ENCODE data around the gene APOL2.

The APOL2 gene

GRCh38 chr22:36243986-36244385 is 4.7 kb upstream of the APOL2 start:
- Histone ChIP-seq H3K27me3 (ENCODE audit: insufficient read depth, poor library complexity, severe bottlenecking) (no peaks in the 10 kb centered on the region), H3K4me1 (ENCODE audit: insufficient read depth, poor library complexity, severe bottlenecking) (no peaks in the 10 kb centered on the region), H3K9me3 (ENCODE audit: severe bottlenecking) (no peaks in the 10 kb centered on the region), H3K36me3 (ENCODE audit: low read depth) (no peaks in the 10 kb centered on the region), H3K4me3 (ENCODE audit: severe bottlenecking) (no peak overlapping the region), H3K27ac (ENCODE audit: poor library complexity, severe bottlenecking) (no peak overlapping the region)
- no peak for TF ChIP-seq CTCF (IDR thresholded peaks at IDR 0.05; ENCODE audit: poor library complexity, severe bottlenecking)
- DNase-seq (ENCODE audit: low spot score) (peak; percentile 14), ATAC-seq (ENCODE audit: low read depth) (no peak)

GRCh38 chr22:36239150-36239400 is 252 bp downstream of the APOL2 start:
- Histone ChIP-seq H3K36me3 (ENCODE audit: low read depth) (peaks cover 12% of the 10 kb centered on the region), H3K9me3 (ENCODE audit: severe bottlenecking) (no peaks in the 10 kb centered on the region), H3K4me1 (ENCODE audit: insufficient read depth, poor library complexity, severe bottlenecking) (no peaks in the 10 kb centered on the region), H3K27ac (ENCODE audit: poor library complexity, severe bottlenecking) (peak overlapping the region; percentile 71), H3K27me3 (ENCODE audit: insufficient read depth, poor library complexity, severe bottlenecking) (no peaks in the 10 kb centered on the region), H3K4me3 (ENCODE audit: severe bottlenecking) (peak overlapping the region; percentile 38)
- peak; percentile 45 for ATAC-seq (ENCODE audit: low read depth)
- TF ChIP-seq CTCF (IDR thresholded peaks at IDR 0.05; ENCODE audit: poor library complexity, severe bottlenecking): no peak
- no peak for DNase-seq (ENCODE audit: low spot score)

- Histone ChIP-seq H3K27me3 (ENCODE audit: insufficient read depth, poor library complexity, severe bottlenecking) (no peaks in the 10 kb centered on the region), H3K4me3 (ENCODE audit: severe bottlenecking) (peak overlapping the region; percentile 38), H3K9me3 (ENCODE audit: severe bottlenecking) (no peaks in the 10 kb centered on the region), H3K27ac (ENCODE audit: poor library complexity, severe bottlenecking) (peak overlapping the region; percentile 71), H3K36me3 (ENCODE audit: low read depth) (peaks cover 14% of the 10 kb centered on the region), H3K4me1 (ENCODE audit: insufficient read depth, poor library complexity, severe bottlenecking) (no peaks in the 10 kb centered on the region)
- peak; percentile 2; the same call in 1 of the 3 replicates for ATAC-seq (ENCODE audit: low read depth)
- DNase-seq (ENCODE audit: low spot score): no peak
- TF ChIP-seq CTCF (IDR thresholded peaks at IDR 0.05; ENCODE audit: poor library complexity, severe bottlenecking): no peak
Observed at GRCh38 chr22:36238373-36239149, 766 bp downstream of the APOL2 start.

GRCh38 chr22:36237462-36238372 is 1.6 kb downstream of the APOL2 start:
- DNase-seq (ENCODE audit: low spot score) (no peak), ATAC-seq (ENCODE audit: low read depth) (no peak)
- TF ChIP-seq CTCF (IDR thresholded peaks at IDR 0.05; ENCODE audit: poor library complexity, severe bottlenecking): no peak
- Histone ChIP-seq H3K4me1 (ENCODE audit: insufficient read depth, poor library complexity, severe bottlenecking) (no peaks in the 10 kb centered on the region), H3K4me3 (ENCODE audit: severe bottlenecking) (peak overlapping the region; percentile 38), H3K27ac (ENCODE audit: poor library complexity, severe bottlenecking) (peak overlapping the region; percentile 71), H3K9me3 (ENCODE audit: severe bottlenecking) (no peaks in the 10 kb centered on the region), H3K27me3 (ENCODE audit: insufficient read depth, poor library complexity, severe bottlenecking) (no peaks in the 10 kb centered on the region), H3K36me3 (ENCODE audit: low read depth) (peaks cover 14% of the 10 kb centered on the region)

Data from RWPE2 (cell line).